HG03108 (cell line): ENCODE results near the gene KDM1B.
"Not testable (repeated sequence)": the region's sequence is repeated elsewhere in the genome, so short reads cannot be mapped to it uniquely, and the experiment has no call there.

Experiments used
- ATAC-seq: cut with Tn5 transposase; IDR thresholded peaks from one replicate; pipeline ENCODE4 v1.9.1; 2021; ENCODE audit warnings: moderate library complexity; ENCODE audit not compliant: unreplicated experiment

The KDM1B gene

DNA sequence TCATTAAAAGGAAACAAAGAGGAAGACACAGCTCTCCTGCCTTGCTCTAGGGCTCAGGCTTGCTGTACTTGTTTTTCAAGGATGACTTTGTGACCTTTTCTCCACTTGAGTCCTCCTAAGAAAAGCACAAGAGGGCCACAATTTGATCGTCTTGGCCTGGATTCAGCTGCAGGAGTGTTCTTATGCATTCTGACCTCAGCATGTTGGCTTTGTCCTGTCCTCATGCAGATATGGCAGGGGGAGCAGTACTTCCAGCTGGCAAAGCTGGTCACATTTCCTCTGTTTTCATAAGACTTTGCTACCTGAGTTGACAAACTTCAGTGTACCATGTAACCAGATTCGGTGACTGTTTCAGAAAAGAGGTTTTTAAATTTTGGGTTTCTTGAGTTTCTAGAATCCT is 30.8 kb downstream of the KDM1B start:
- no peak for ATAC-seq

DNA sequence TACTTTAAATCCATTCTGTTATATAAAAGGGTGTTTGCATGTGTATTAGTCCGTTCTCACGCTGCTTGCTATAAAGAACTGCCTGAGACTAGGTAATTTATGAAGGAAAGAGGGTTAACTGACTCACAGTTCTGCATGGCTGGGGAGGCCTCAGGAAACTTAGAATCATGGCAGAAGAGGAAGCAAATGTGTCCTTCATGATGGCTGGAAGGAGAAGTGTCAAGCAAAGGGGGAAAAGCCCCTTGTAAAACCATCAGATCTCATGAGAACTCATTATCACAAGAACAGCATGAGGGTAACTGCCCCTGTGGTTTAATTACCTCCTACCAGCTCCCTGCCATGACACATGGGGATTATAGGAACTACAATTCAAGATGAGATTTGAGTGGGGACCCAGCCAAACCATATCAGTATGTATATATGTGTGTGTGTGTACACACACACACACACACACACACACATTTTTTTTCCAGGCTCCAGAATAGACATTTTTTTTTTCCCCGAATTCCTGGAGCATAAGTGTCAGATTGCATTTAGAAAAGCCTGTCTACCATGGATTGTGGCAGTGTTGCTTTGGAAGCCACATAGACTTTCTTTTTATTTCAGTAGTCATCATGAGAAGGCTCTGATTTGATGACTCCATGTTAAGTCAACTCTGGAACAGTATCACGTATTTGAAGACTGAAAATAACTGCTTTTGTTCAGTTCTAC is 31.5 kb downstream of the KDM1B start:
- ATAC-seq, result no peak

DNA sequence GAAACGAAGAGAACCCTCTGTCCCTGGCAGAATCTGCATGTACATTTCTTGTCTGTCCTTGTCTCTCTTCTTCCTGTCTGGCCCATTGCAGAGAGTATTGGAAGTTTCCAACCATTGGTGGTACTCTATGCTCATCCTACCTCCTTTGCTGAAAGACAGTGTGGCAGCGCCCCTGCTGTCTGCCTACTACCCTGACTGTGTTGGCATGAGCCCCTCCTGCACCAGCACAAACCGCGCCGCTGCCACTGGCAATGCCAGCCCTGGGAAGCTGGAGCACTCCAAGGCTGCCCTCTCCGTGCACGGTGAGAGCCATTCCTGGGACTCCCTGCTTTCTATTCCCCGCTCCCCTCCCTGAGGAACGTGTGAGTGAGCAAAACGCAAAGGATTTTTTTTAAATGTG is 32.5 kb downstream of the KDM1B start:
- no peak for ATAC-seq

DNA sequence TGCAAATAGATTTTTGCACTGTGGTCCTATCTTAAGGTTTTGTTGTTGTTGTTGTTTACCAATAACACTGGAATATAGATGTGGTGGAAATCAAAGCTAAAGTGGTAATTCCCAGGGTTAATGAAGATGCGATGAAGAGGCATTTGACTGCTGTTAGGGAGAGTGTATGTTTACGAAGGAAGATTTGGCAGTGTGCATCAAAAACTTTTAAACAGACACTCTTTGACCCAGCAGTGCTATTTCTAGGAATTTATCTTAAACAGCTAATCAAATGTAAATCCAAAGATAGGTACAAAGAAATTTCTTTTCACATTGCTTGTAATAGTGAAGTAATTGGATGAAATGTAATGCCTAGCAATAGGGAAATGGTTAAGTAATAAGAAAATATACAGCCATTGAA is 34.0 kb downstream of the KDM1B start:
- ATAC-seq, result no peak

DNA sequence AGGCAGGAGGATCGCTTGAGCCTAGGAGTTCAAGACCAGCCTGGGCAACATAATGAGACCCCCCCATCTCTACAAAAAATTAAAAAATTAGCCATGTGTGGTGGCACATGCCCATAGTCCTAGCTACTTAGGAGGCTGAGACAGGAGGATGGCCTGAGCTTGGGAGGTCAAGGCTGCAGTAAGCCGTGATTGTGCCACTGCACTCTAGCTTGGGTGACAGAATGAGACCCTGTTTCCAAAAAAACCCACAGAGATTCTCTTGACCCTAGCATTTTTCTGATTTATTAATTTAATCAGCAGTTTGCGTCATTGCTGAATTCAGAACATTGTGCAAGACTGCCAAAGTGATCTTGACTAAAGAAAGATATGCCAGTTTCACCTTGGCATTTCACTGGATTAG is 36.8 kb downstream of the KDM1B start:
- ATAC-seq, result no peak

DNA sequence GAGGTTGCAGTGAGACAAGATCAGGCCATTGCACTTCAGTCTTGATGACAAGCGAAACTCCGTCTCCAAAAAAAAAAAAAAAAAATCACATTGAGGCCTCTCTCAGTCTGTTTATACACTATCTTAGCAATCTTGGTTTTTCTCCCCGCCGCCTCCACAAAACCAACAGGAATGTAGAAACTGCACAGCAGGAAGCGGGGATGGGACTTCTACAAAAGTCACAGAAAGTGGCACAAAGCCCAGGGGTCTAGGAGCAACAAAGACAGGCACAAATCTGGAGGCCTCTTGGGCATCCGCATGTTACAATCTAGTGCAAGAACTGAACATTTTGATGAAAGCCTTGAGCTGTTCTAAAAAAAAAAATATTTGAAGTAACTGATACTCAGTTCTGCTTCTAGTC is 48.6 kb downstream of the KDM1B start:
- ATAC-seq, result no peak

DNA sequence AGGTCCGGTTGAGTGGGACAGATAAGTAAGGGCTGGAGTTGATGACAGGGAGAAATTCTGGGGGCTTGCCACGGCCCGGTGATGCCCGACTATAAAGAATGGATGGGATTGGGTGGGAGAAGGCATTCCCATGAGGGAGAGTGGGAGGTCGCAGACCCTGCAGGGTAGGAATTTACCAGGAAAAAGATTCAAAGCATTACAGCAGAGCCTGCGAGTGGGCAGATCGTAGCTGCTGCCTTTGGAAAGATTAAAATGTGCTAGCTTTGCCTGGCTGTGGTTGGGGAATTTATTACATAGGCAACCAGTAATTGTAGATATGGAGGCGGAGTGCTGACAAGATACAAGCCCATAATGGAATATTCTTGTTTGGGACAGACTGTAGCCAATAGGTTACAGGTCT is 49.5 kb downstream of the KDM1B start:
- no peak for ATAC-seq

DNA sequence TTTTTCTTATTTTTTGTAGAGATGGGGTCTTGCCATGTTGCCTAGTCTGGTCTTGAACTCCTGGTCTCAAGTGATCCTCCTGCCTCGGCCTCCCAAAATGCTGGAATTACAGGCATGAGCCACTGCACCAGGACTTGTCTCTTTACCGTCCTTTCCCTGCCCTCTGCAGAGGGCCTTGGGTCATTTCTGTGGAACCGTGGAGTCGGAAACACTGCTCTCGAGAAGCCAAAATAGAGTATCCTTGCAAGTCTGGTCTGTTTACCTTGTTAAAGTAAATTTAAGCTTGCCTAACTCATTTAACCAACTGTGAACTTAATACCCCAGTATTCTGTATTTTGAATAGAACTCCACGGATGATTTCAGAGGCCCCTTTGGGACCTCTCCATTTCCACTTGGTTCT is 51.4 kb downstream of the KDM1B start:
- no peak for ATAC-seq

DNA sequence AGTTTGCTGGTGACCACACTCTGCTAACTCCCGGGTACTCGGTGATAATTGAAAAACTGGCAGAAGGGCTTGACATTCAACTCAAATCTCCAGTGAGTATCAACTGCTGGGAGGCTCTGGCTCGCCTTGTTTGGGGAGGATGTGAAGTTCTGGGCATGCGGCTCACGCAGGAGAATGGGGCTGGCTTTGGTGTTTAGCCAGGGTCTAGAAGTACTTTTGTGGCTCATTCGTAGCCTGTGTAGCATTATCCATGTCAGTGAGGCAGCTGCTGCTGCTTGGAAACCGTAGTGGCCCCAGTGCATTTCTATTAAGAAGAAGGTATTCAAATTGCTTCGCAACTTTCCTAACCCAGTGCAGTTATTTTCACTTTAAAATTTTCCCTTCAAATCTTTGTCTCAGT is 52.2 kb downstream of the KDM1B start:
- no peak for ATAC-seq

DNA sequence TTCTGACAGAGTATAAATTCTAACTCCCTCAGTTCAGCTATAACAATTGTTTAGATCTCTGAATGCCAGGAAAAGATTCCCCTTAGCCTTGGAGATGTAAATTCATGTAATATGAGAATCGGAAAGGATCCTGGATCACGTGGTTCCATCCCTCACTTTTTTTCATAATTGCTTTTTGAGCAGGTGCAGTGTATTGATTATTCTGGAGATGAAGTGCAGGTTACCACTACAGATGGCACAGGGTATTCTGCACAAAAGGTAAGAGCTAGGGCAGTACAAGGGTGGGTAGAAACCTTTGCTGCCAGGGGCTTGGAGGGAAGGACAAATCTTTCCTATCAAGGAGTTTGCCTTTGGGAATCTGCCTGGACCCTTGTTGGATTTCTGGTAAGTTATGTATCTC is 52.7 kb downstream of the KDM1B start:
- no peak for ATAC-seq

DNA sequence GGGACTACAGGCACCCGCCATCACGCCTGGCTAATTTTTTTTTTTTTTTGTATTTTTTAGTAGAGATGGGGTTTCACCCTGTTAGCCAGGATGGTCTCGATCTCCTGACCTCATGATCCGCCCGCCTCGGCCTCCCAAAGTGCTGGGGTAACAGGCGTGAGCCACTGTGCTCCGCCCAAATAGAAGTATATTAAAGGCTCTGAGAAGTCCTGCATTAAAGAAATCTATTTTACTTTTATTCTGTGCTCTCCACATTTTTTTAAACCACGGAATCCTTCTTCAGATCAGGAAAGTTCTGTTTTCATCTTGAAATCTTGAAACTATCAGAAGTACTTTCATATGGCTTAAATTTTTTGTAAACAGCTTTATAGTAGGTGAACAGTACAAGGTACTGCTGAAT is 53.6 kb downstream of the KDM1B start:
- ATAC-seq, result not testable (repeated sequence)

DNA sequence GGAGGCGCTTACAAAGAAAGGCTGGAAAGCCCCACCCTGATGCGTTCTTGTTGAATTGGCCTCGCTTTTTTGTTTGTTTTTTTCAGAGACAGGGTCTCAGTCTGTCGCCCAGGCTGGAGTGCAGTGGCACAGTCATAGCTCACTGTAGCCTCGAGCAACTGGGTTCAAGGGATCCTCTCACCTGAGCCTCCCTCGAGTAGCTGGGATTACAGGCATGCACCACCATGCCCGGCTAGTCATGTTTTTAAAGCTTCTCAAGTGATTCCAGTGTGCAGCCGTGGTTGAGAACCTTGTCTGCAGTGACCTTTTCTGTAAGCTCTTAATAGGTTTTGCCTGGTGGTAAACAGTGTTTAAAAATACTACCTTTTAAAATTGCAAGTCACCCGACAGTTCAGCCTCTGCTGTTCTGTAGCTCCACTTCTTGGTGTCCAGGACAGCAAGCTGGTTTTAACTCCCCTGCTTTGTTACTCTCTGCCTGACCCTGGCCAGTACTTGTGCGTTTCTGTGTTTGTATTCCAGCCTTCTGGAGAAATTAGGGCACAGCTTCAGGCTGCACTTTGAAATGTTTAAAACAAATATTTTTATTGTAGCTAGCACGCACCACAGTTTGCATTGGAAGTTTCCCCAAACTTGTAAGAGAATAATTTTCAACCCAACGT is 54.4 kb downstream of the KDM1B start:
- no peak for ATAC-seq

DNA sequence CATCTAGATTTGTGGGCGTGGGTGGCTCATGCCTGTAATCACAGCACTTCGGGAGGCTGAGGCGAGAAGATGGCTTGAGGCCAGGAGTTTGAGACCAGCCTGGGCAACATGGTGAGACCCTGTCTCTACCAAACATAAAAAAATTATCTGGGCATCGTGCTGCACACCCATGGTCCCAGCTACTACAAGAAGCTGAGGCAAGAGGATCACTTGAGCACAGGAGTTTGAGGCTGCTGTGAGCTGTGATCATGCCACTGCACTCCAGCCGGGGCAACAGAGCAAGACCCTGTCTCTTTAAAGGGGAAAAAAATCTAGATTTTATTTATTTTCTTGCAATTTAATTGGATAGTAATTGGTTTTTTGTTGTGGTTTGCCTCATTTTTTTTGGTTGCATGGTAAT is 55.5 kb downstream of the KDM1B start:
- no peak for ATAC-seq

DNA sequence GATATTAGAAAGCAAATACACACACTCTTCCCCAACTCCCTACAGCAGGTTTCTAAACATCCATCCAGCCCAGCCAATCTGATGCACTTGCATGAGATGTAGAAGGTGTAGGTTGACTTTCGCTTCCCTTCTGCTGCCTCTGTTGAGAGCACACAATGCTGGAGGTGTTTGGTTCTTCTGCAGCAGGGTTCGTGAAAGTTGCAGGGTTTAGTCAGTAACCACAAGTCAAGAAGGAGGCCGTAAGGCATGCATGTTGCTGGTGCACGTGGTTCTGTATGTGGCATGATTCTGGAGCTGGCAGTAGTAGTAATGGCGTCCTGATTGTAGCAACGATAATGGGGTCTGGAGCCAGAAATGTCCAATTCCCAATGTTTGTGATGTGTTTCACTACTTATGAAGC is 56.1 kb downstream of the KDM1B start:
- ATAC-seq, result peak; percentile 78

DNA sequence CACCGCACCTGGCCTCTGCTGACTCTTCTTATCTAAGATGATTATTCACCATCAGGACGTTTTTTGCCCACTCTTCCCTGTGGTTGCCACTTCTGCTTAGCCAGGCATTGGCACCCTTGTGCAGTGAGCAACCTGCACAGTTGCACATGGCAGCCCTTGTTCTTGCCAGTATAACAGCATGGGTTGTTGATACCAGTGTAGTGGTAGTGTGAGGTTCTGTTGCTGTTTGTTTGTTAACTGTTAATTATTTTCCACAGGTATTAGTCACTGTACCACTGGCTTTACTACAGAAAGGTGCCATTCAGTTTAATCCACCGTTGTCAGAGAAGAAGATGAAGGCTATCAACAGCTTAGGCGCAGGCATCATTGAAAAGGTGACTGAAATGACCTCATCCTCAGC is 57.0 kb downstream of the KDM1B start:
- no peak for ATAC-seq

DNA sequence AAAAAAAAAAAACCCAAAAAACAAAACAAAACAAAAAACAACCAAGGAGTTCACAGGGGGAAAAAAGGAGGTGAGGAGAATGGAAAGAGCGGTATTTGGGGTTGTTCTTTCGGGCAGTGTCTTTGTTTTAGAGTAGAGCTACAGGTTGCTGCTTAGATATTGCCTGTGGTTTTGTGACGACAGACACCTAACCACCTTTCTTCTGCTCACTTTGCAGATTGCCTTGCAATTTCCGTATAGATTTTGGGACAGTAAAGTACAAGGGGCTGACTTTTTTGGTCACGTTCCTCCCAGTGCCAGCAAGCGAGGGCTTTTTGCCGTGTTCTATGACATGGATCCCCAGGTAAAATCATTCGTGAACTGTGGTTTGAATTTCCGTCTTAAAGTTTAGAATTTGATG is 58.2 kb downstream of the KDM1B start:
- ATAC-seq, result no peak

DNA sequence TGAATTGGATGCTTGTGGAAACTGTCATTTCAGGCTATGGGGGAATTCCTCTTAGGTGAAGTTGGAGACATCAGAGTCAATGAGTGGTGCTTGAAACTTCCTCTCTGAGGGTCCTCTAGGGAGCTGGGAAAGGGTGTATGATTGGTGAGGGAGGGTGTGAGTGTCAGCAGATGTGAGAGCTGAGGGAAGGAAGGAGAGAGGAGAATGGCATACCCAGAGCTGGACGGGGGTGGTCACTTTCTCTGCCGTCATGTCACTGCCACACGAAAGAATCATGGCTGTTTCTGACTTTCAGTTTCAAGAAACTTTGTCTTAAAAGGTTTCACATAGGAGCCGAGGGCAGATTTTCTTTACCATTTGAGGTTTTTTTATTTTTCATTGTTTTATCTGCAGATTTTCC is 58.8 kb downstream of the KDM1B start:
- no peak for ATAC-seq

DNA sequence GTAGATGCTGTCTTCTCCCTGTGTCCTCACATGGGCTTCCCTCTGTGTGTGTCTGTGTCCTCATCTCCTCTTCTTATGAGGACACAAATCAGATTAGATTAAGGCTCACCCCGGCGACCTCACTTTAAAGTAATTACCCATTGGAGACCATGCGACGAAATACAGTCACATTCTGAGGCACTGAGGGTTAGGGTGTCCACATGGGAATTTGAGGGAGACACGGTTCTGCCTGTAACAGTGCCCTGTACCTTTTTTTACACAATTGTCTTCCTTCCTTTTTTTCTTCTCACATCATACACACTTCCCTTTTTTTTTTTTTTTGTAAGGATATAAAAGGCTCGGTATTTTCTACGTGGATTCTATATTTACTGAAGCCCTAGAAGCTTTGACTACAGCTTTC is 60.2 kb downstream of the KDM1B start:
- ATAC-seq, result no peak

DNA sequence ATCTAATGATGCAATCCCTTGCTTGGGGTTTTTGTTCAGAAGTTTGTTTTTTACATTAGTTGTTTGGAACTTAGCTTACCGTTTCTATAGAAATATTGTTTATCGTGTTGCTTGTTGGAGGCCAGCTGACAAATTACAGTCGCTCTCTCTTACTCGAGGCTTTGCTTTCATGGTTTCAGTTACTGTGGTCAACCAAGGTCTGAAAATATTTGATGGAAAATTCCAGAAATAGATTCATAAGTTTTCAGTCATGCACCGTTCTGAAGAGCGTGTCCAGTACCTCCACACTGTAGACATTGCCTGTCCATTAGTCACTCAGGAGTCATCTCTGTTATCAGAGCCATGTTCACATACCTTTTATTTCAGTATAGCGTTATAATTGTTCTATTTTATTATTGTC is 61.2 kb downstream of the KDM1B start:
- no peak for ATAC-seq

DNA sequence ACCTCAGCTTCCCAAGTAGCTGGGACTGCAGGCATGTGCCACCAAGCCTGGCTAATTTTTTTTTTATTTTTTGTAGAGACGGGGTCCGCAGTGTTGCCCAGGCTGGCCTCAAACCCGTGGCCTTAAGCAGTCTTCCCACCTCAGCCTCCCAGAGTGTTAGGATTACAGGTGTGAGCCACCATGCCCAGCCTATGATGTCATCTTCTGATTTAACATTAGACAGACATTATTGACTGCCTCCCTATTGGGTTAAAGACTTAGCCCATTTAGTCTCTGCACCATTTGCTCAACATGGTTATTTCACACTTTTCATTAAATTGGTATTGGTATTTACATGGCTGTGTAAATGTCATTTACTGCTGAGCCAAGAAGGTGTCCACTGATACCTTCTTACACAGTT is 63.0 kb downstream of the KDM1B start:
- no peak for ATAC-seq

DNA sequence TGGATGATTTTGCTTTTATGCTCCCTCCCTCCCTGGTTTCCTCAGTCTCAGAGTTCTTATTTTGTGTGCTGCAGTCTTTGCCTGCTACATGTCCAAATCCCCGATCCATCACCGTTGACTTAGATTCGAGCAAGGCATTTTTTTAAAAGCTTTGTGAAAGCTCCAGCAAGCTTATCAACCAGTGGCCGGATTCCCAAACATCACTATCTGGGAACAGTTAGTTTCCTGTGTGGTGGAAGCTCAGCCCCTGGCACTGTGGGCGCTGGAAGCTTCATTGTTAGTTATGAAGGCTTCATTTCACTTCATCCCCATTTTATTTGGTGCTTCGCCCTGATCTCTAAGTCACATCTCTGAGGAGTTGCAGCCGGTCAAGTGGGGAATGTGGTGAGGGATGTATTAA is 64.4 kb downstream of the KDM1B start:
- ATAC-seq, result no peak

DNA sequence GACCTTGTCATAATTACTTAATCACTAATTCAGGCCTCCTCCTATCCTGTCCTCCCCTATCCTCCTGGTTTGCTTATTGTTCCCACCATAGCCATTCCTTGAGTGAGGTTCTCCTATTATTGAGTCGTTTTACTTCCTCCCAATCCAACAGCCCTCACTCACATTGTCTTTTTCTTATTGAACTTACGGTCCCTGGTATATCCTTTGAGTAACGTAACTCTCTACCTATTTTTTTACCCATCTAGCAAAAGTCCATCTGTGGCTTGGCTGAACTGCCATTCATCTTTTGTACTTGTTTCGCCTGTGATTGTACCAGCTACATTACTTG is 66.0 kb downstream of the KDM1B start:
- no peak for ATAC-seq

DNA sequence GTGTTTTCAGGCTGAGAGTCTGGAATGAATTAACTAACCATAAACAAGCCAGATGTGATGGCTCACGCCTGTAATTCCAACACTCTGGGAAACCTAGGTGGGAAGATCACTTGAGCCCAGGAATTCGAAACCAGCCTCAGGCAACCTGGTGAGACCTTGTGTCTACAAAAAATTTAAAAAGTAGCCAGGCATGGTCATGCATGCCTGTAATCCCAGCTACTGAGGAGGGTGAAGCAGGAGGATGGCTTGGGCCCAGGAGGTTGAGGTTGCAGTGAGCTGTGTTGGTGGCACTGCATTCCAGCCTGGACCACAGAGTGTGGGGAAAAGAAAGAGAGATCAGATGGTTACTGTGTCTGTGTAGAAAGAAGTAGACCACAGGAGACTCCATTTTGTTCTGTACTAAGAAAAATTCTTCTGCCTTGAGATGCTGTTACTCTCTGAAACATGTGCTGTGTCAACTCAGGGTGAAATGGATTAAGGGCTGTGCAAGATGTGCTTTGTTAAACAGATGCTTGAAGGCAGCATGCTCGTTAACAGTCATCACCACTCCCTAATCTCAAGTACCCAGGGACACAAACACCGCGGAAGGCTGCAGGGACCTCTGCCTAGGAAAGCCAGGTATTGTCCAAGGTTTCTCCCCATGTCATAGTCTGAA is 71.4 kb downstream of the KDM1B start:
- not testable (repeated sequence) for ATAC-seq
